Pancreas (tissue), 10 donors: ENCODE data around the gene ZC3H10. TPM values are rescaled to one million over a fixed set of nuclear protein-coding genes. Genes with fewer than 3 reads are reported as not detected.

ENCODE experiments used
- ATAC-seq, 4 donors: fragments of 200-7000 bp; cut with Tn5 transposase; one replicate each; pipeline versions ENCODE4 v1.8.0 to v1.9.1; 2020; ENCODE audit warnings: mild to moderate bottlenecking in 4 of 4, moderate library complexity in 4 of 4
- DNase-seq, 6 donors: peaks; one replicate each; pipeline ENCODE4 v3.0.0-alpha.2; 2020
- FAIRE-seq: peaks from 2 replicates; lab custom pipeline; 2012; peaks lifted over from hg19 to GRCh38; lab: Jason Lieb, UNC
- H3K27ac ChIP-seq, 4 donors: fragments of 200-600 bp; sonication (generic); 1 replicate in 3 of 4; 2 replicates in 1 of 4; pipeline versions ENCODE4 v1.5.0 to v1.8.0; 2020
- H3K27me3 ChIP-seq, 4 donors: fragments of 200-600 bp; one replicate each; pipeline ENCODE4 v1.8.0; 2021
- H3K36me3 ChIP-seq, 3 donors: fragments of 200-600 bp; sonication (generic) in 1 of 3; one replicate each; pipeline versions ENCODE4 v1.5.0 to v1.8.0; 2020 to 2021
- H3K4me1 ChIP-seq, 3 donors: fragments of 200-600 bp; one replicate each; pipeline ENCODE4 v1.8.0; 2021
- H3K4me3 ChIP-seq, 4 donors: fragments of 200-600 bp; sonication (generic) in 2 of 4; one replicate each; pipeline versions ENCODE4 v1.5.0 to v1.8.0; 2020 to 2021
- H3K9me3 ChIP-seq, 4 donors: fragments of 200-600 bp; one replicate each; pipeline ENCODE4 v1.8.0; 2021
- WGBS, 2 donors: extraction: QIAGEN DNeasy Blood & Tissue Kit; methylation state at CpG; one replicate each; pipeline ENCODE4 v1.1.7; 2013; 5-methylcytosine and 5-hydroxymethylcytosine counted together
- intact Hi-C, 3 donors: fragments of 100-400 bp; cut with DNase I; formaldehyde crosslinking; loops; one replicate each; pipeline versions ENCODE4 v1.11.1 to v1.14.2; 2022
- polyA plus RNA-seq, 2 donors: library from polyadenylated mRNA; stranded (reverse); fragments of 200-250 nt; gene quantifications; one replicate each; pipeline ENCODE4 v1.2.3, GENCODE V29; 2013
- total RNA-seq, 6 donors: library from RNA; stranded (reverse); fragmentation: NEBNext Ultra II Directional in 4 of 6; extraction: Animal tissue kit (Norgen Biotek cat#: 25700) in 4 of 6; gene quantifications; one replicate each; pipeline versions ENCODE4 v1.2.1 to v1.2.4, GENCODE V29; 2021 to 2023
- TF ChIP-seq, protein P1 (sequence below), 4 donors: fragments of 200-600 bp; sonication (generic) in 3 of 4; IDR thresholded peaks; one replicate each; pipeline versions ENCODE4 v1.5.0 to v1.8.0; 2021; ENCODE audit warnings: antibody characterized with exemption in 4 of 4
- donor health status: healthy with polysubstance abuse.
- donor health status: DM: no; HTN: no; CAD: no; lungs with moderate emphysema.
- donor health status: DM: no; HTN: no; CAD: no.
- donor health status: control.
- donor health status: control.
- donor health status: Bipolar disorder and iron deficiency.
- donor health status: DM: yes; HTN: yes; CAD: no.
- donor health status: DM: no; HTN: no; CAD: no.
- donor health status: DM: no; HTN: no; CAD: no.
- donor health status: DM: yes; HTN: yes; CAD: no.

ZC3H10 gene
- total and polyA plus RNA-seq, 8 donors, result 1.9 to 4.1 (median 3.1) TPM

GRCh38 chr12:56172839-56173238 is 54.8 kb downstream of the ZC3H10 start:
- Histone ChIP-seq H3K4me3 (no peak overlapping the region), H3K27ac (no peak overlapping the region), H3K36me3 (peaks cover 7 to 92% (median 52%) of the 10 kb centered on the region in 3 donors), H3K9me3 (no peaks in the 10 kb centered on the region), H3K4me1 (no peaks in the 10 kb centered on the region), H3K27me3 (no peaks in the 10 kb centered on the region)
- FAIRE-seq (no peak), DNase-seq (no peak), ATAC-seq (no peak)
- intact Hi-C loops, result no loop called here
- 89 to 91% methylated on average over 7 of the region's 7 CpGs for WGBS, 2 donors
- TF ChIP-seq, protein P1, sequence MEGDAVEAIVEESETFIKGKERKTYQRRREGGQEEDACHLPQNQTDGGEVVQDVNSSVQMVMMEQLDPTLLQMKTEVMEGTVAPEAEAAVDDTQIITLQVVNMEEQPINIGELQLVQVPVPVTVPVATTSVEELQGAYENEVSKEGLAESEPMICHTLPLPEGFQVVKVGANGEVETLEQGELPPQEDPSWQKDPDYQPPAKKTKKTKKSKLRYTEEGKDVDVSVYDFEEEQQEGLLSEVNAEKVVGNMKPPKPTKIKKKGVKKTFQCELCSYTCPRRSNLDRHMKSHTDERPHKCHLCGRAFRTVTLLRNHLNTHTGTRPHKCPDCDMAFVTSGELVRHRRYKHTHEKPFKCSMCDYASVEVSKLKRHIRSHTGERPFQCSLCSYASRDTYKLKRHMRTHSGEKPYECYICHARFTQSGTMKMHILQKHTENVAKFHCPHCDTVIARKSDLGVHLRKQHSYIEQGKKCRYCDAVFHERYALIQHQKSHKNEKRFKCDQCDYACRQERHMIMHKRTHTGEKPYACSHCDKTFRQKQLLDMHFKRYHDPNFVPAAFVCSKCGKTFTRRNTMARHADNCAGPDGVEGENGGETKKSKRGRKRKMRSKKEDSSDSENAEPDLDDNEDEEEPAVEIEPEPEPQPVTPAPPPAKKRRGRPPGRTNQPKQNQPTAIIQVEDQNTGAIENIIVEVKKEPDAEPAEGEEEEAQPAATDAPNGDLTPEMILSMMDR (IDR thresholded peaks at IDR 0.05), result no peak

Other genes starting within 250 kb of the ZC3H10 start
- gene PYM1, start 190.4 kb upstream of the ZC3H10 start, total RNA-seq, result 10 to 100 TPM; 10.8 to 14.9 (median 13.0) TPM
- gene PYM1, start 190.4 kb upstream of the ZC3H10 start, polyA plus RNA-seq, result 10 to 100 TPM; 24.4 to 32.9 TPM
- gene DGKA, start 187.1 kb upstream of the ZC3H10 start, total RNA-seq, result 10 to 100 TPM; 15.5 to 34.9 (median 22.8) TPM
- gene DGKA, start 187.1 kb upstream of the ZC3H10 start, polyA plus RNA-seq, result 10 to 100 TPM; 40.2 to 53.9 TPM
- 1 to 10 TPM; 1.2 to 2.4 (median 2.1) TPM for gene PMEL, start 152.2 kb upstream of the ZC3H10 start, total RNA-seq
- gene PMEL, start 152.2 kb upstream of the ZC3H10 start, polyA plus RNA-seq, result 1 to 10 TPM; 2.6 to 3.5 TPM
- gene CDK2, start 151.4 kb upstream of the ZC3H10 start, total RNA-seq, result 10 to 100 TPM in 2 of 6 donors, 1 to 10 TPM in 4; 6.6 to 13.3 (median 9.7) TPM
- 10 to 100 TPM in 1 of 2 donors, 1 to 10 TPM in 1; 5.7 to 19.8 TPM for gene CDK2, start 151.4 kb upstream of the ZC3H10 start, polyA plus RNA-seq
- 10 to 100 TPM; 25.8 to 76.8 (median 37.6) TPM for gene RAB5B, start 144.2 kb upstream of the ZC3H10 start, total RNA-seq
- 10 to 100 TPM; 19.8 to 37.1 TPM for gene RAB5B, start 144.2 kb upstream of the ZC3H10 start, polyA plus RNA-seq
- gene SUOX, start 121.0 kb upstream of the ZC3H10 start, total RNA-seq, result 10 to 100 TPM in 3 of 6 donors, 1 to 10 TPM in 3; 6.0 to 17.4 (median 9.2) TPM
- 10 to 100 TPM; 15.4 to 20.4 TPM for gene SUOX, start 121.0 kb upstream of the ZC3H10 start, polyA plus RNA-seq
- gene IKZF4, start 97.2 kb upstream of the ZC3H10 start, total RNA-seq, result 1 to 10 TPM; 2.4 to 5.0 (median 3.1) TPM
- 1 to 10 TPM; 1.8 to 3.7 TPM for gene IKZF4, start 97.2 kb upstream of the ZC3H10 start, polyA plus RNA-seq
- 10 to 100 TPM; 13.8 to 37.2 (median 27.5) TPM for gene RPS26, start 76.3 kb upstream of the ZC3H10 start, total RNA-seq
- 100 to 1,000 TPM; 438 to 593 TPM for gene RPS26, start 76.3 kb upstream of the ZC3H10 start, polyA plus RNA-seq
- 100 to 1,000 TPM in 1 of 6 donors, 10 to 100 TPM in 5; 29.5 to 106 (median 50.7) TPM for gene ERBB3, start 38.1 kb upstream of the ZC3H10 start, total RNA-seq
- 10 to 100 TPM; 35.1 to 50.1 TPM for gene ERBB3, start 38.1 kb upstream of the ZC3H10 start, polyA plus RNA-seq
- 10 to 100 TPM; 30.1 to 59.8 (median 42.7) TPM for gene PA2G4, start 13.7 kb upstream of the ZC3H10 start, total RNA-seq
- gene PA2G4, start 13.7 kb upstream of the ZC3H10 start, polyA plus RNA-seq, result 10 to 100 TPM; 38.2 to 43.5 TPM
- gene RPL41, start 1.6 kb upstream of the ZC3H10 start, total RNA-seq, result 1,000 to 10,000 TPM; 2,275 to 3,960 (median 2,741) TPM
- gene RPL41, start 1.6 kb upstream of the ZC3H10 start, polyA plus RNA-seq, result 1,000 to 10,000 TPM; 1,821 to 3,381 TPM
- gene ESYT1, start 10.0 kb downstream of the ZC3H10 start, total RNA-seq, result 10 to 100 TPM; 42.8 to 55.1 (median 46.5) TPM
- 10 to 100 TPM; 22.5 to 40.2 TPM for gene ESYT1, start 10.0 kb downstream of the ZC3H10 start, polyA plus RNA-seq
- 10 to 100 TPM in 5 of 6 donors, 1 to 10 TPM in 1; 6.7 to 18.2 (median 14.7) TPM for gene MYL6B, start 34.3 kb downstream of the ZC3H10 start, total RNA-seq
- 10 to 100 TPM; 39.3 to 65.9 TPM for gene MYL6B, start 34.3 kb downstream of the ZC3H10 start, polyA plus RNA-seq
- 100 to 1,000 TPM; 270 to 669 (median 431) TPM for gene MYL6, start 40.1 kb downstream of the ZC3H10 start, total RNA-seq
- gene MYL6, start 40.1 kb downstream of the ZC3H10 start, polyA plus RNA-seq, result 1,000 to 10,000 TPM in 1 of 2 donors, 100 to 1,000 TPM in 1; 887 to 1,217 TPM
- gene SMARCC2, start 71.2 kb downstream of the ZC3H10 start, total RNA-seq, result 10 to 100 TPM; 26.3 to 64.5 (median 38.2) TPM
- 10 to 100 TPM; 33.1 to 42.2 TPM for gene SMARCC2, start 71.2 kb downstream of the ZC3H10 start, polyA plus RNA-seq
- gene RNF41, start 103.7 kb downstream of the ZC3H10 start, total RNA-seq, result 10 to 100 TPM; 11.6 to 21.9 (median 16.7) TPM
- gene RNF41, start 103.7 kb downstream of the ZC3H10 start, polyA plus RNA-seq, result 10 to 100 TPM in 1 of 2 donors, 1 to 10 TPM in 1; 6.8 to 16.2 TPM
- 10 to 100 TPM; 14.3 to 23.6 (median 18.3) TPM for gene NABP2, start 106.1 kb downstream of the ZC3H10 start, total RNA-seq
- 10 to 100 TPM; 14.1 to 17.9 TPM for gene NABP2, start 106.1 kb downstream of the ZC3H10 start, polyA plus RNA-seq
- 100 to 1,000 TPM; 108 to 289 (median 226) TPM for gene SLC39A5, start 111.8 kb downstream of the ZC3H10 start, total RNA-seq
- gene SLC39A5, start 111.8 kb downstream of the ZC3H10 start, polyA plus RNA-seq, result 100 to 1,000 TPM; 307 to 615 TPM
- gene ANKRD52, start 140.1 kb downstream of the ZC3H10 start, total RNA-seq, result 10 to 100 TPM; 12.1 to 25.1 (median 17.9) TPM
- gene ANKRD52, start 140.1 kb downstream of the ZC3H10 start, polyA plus RNA-seq, result 10 to 100 TPM in 1 of 2 donors, 1 to 10 TPM in 1; 8.0 to 12.2 TPM
- gene COQ10A, start 148.7 kb downstream of the ZC3H10 start, total RNA-seq, result 10 to 100 TPM in 4 of 6 donors, 1 to 10 TPM in 2; 8.0 to 12.9 (median 11.1) TPM
- gene COQ10A, start 148.7 kb downstream of the ZC3H10 start, polyA plus RNA-seq, result 10 to 100 TPM; 23.8 to 36.4 TPM
- gene CS, start 182.1 kb downstream of the ZC3H10 start, total RNA-seq, result 100 to 1,000 TPM in 2 of 6 donors, 10 to 100 TPM in 4; 80.0 to 120 (median 97.2) TPM
- gene CS, start 182.1 kb downstream of the ZC3H10 start, polyA plus RNA-seq, result 10 to 100 TPM; 32.0 to 45.4 TPM
- 10 to 100 TPM; 45.3 to 94.2 (median 66.3) TPM for gene CNPY2, start 197.7 kb downstream of the ZC3H10 start, total RNA-seq
- 100 to 1,000 TPM; 109 to 141 TPM for gene CNPY2, start 197.7 kb downstream of the ZC3H10 start, polyA plus RNA-seq
- 10 to 100 TPM; 24.3 to 73.0 (median 41.7) TPM for gene PAN2, start 215.7 kb downstream of the ZC3H10 start, total RNA-seq
- 100 to 1,000 TPM in 1 of 2 donors, 10 to 100 TPM in 1; 78.5 to 111 TPM for gene PAN2, start 215.7 kb downstream of the ZC3H10 start, polyA plus RNA-seq
- 1 to 10 TPM in 2 of 6 donors, under 1 TPM in 3, not detected in 1; 0.20 to 3.7 (median 0.41) TPM for gene IL23A, start 220.6 kb downstream of the ZC3H10 start, total RNA-seq
- 1 to 10 TPM in 1 of 2 donors, under 1 TPM in 1; 0.38 to 1.3 TPM for gene IL23A, start 220.6 kb downstream of the ZC3H10 start, polyA plus RNA-seq
- gene STAT2, start 241.8 kb downstream of the ZC3H10 start, total RNA-seq, result 10 to 100 TPM; 25.5 to 88.5 (median 38.4) TPM
- 10 to 100 TPM; 48.4 to 57.3 TPM for gene STAT2, start 241.8 kb downstream of the ZC3H10 start, polyA plus RNA-seq
- gene APOF, start 244.6 kb downstream of the ZC3H10 start, total RNA-seq, result under 1 TPM in 1 of 6 donors, not detected in 5; 0.13 TPM
- under 1 TPM in 1 of 2 donors, not detected in 1; 0.05 TPM for gene APOF, start 244.6 kb downstream of the ZC3H10 start, polyA plus RNA-seq